ENCODE measurements around the gene PDAP1. TPM values are rescaled to one million over a fixed set of nuclear protein-coding genes. Genes with fewer than 3 reads are reported as not detected.

Gene PDAP1
- total and polyA plus RNA-seq, 9 of the 15 experiments (the other 6 are each of a cell fraction or from before 2014, with no cell fraction given): 10.2 to 315 (median 129) TPM

GRCh38 chr7:99374111-99375064 is 34.0 kb downstream of the PDAP1 start, which contains the start of gene ARPC1B (continued):
- TF ChIP-seq CHD7 (IDR thresholded peaks at IDR 0.05; ENCODE audit: low read depth, low read length): no peak
- no peak for TF ChIP-seq KLF16 (IDR thresholded peaks at IDR 0.05)
- TF ChIP-seq ZBTB12 (CRISPR knock-in tag; IDR thresholded peaks at IDR 0.05): no peak
- TF ChIP-seq FOSL1 (tag; conservative IDR thresholded peaks at IDR 0.05): no peak
- peak; percentile 43 for TF ChIP-seq CCNT2 (IDR thresholded peaks at IDR 0.05; ENCODE audit: borderline replicate concordance, extremely low read depth, insufficient read length, low read depth, low read length)
- no peak for TF ChIP-seq LEF1 (IDR thresholded peaks at IDR 0.05)
- no peak for TF ChIP-seq ZNF449 (CRISPR knock-in tag; IDR thresholded peaks at IDR 0.05)
- TF ChIP-seq E2F5 (CRISPR knock-in tag; IDR thresholded peaks at IDR 0.05): no peak
- TF ChIP-seq NFIC (IDR thresholded peaks at IDR 0.05): peak; percentile 75
- TF ChIP-seq CREB3 (tag; conservative IDR thresholded peaks at IDR 0.05; ENCODE audit: low read depth): no peak

Measured in K562 (cell line).